GM18951 (cell line): ENCODE results near the gene ROCK1.
A peak's percentile ranks its signal among the peaks of the same experiment; 100 is the strongest.

Source experiments
- POLR2A ChIP-seq: IDR thresholded peaks from 4 replicates; pipeline ENCODE4 v1.6.1; 2011; ENCODE audit warnings: mild to moderate bottlenecking; ENCODE audit not compliant: insufficient read length, insufficient read depth; ENCODE audit errors: extremely low read depth
- in situ Hi-C: fragments of 300-500 bp; cut with MboI; formaldehyde crosslinking; loops from one replicate; pipeline ENCODE4 v1.12.0; 2022; ENCODE audit warnings: low sequenced_read_pairs, mixed read lengths, inconsistent platforms; ENCODE audit not compliant: unreplicated experiment

ROCK1 gene

GRCh38 chr18:21117409-21118131 lies 6.0 kb upstream of the ROCK1 start:
- TF ChIP-seq POLR2A: no peak
- in situ Hi-C loops: no loop called here

- in situ Hi-C loops: no loop called here
Measured at GRCh38 chr18:21115519-21116411, 4.2 kb upstream of the ROCK1 start.

GRCh38 chr18:21112543-21113105 lies 1.0 kb upstream of the ROCK1 start:
- in situ Hi-C loops: no loop called here
- no peak for TF ChIP-seq POLR2A

More at GRCh38 chr18:21115519-21116411, 4.2 kb upstream of the ROCK1 start:
- no peak for TF ChIP-seq POLR2A

GRCh38 chr18:21112140-21112473 lies 494 bp upstream of the ROCK1 start:
- TF ChIP-seq POLR2A: no peak
- in situ Hi-C loops: no loop called here

GRCh38 chr18:21110713-21111345 lies 784 bp downstream of the ROCK1 start:
- in situ Hi-C loops: no loop called here
- TF ChIP-seq POLR2A: peak; percentile 18

GRCh38 chr18:21109936-21110712 lies 1.5 kb downstream of the ROCK1 start:
- in situ Hi-C loops: no loop called here
- no peak for TF ChIP-seq POLR2A

- no peak for TF ChIP-seq POLR2A
- in situ Hi-C loops: no loop called here
Measured at GRCh38 chr18:21105936-21106335, 5.7 kb downstream of the ROCK1 start.

GRCh38 chr18:21101172-21101571 lies 10.4 kb downstream of the ROCK1 start:
- in situ Hi-C loops: no loop called here
- TF ChIP-seq POLR2A: no peak

GRCh38 chr18:21100678-21101077 lies 10.9 kb downstream of the ROCK1 start:
- TF ChIP-seq POLR2A: no peak
- in situ Hi-C loops: no loop called here

- no peak for TF ChIP-seq POLR2A
- in situ Hi-C loops: no loop called here
Measured at GRCh38 chr18:21100146-21100545, 11.5 kb downstream of the ROCK1 start.

- in situ Hi-C loops: no loop called here
- no peak for TF ChIP-seq POLR2A
Measured at GRCh38 chr18:21099442-21099841, 12.2 kb downstream of the ROCK1 start.

- no peak for TF ChIP-seq POLR2A
- in situ Hi-C loops: no loop called here
Measured at GRCh38 chr18:21096760-21097159, 14.9 kb downstream of the ROCK1 start.
